NB4 (cell line): ENCODE results near the gene ARMS2.

ENCODE experiments used
- DNase-seq: peaks from one replicate; pipeline ENCODE4 v3.0.0; 2010; ENCODE audit warnings: low read depth
- H3K4me3 ChIP-seq: one replicate; pipeline ENCODE4 v1.5.1; 2011; ENCODE audit warnings: mild to moderate bottlenecking, low read depth, low read length, moderate library complexity
- MYC ChIP-seq: IDR thresholded peaks from 2 replicates; pipeline ENCODE4 v1.6.1; 2011; ENCODE audit warnings: low read depth, low read length
- POLR2A ChIP-seq: IDR thresholded peaks from 2 replicates; pipeline ENCODE4 v1.6.1; 2011; ENCODE audit warnings: mild to moderate bottlenecking; ENCODE audit not compliant: insufficient read length; ENCODE audit errors: extremely low read depth
- TF ChIP-seq, protein P1 (sequence below): IDR thresholded peaks from 2 replicates; pipeline ENCODE4 v1.6.1; 2011; ENCODE audit warnings: low read depth, low read length
- TF ChIP-seq, protein P2 (sequence below): IDR thresholded peaks from one replicate; pipeline ENCODE4 v1.5.1; 2012; ENCODE audit warnings: low read depth, low read length

Gene ARMS2

GRCh38 chr10:122461367-122461728 lies 6.9 kb downstream of the ARMS2 start, which contains the start of gene HTRA1:
Gene HTRA1, plus strand, starts transcription at chr10:122461553. Its CDS starts 100 bp downstream, at chr10:122461653.
- H3K4me3 ChIP-seq: no peak within 1 kb of the TSS
- TF ChIP-seq, protein P1, sequence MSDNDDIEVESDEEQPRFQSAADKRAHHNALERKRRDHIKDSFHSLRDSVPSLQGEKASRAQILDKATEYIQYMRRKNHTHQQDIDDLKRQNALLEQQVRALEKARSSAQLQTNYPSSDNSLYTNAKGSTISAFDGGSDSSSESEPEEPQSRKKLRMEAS: no peak
- TF ChIP-seq, protein P2, sequence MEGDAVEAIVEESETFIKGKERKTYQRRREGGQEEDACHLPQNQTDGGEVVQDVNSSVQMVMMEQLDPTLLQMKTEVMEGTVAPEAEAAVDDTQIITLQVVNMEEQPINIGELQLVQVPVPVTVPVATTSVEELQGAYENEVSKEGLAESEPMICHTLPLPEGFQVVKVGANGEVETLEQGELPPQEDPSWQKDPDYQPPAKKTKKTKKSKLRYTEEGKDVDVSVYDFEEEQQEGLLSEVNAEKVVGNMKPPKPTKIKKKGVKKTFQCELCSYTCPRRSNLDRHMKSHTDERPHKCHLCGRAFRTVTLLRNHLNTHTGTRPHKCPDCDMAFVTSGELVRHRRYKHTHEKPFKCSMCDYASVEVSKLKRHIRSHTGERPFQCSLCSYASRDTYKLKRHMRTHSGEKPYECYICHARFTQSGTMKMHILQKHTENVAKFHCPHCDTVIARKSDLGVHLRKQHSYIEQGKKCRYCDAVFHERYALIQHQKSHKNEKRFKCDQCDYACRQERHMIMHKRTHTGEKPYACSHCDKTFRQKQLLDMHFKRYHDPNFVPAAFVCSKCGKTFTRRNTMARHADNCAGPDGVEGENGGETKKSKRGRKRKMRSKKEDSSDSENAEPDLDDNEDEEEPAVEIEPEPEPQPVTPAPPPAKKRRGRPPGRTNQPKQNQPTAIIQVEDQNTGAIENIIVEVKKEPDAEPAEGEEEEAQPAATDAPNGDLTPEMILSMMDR: no peak
- TF ChIP-seq MYC: no peak
- no peak for TF ChIP-seq POLR2A
- DNase-seq: no peak

DNA sequence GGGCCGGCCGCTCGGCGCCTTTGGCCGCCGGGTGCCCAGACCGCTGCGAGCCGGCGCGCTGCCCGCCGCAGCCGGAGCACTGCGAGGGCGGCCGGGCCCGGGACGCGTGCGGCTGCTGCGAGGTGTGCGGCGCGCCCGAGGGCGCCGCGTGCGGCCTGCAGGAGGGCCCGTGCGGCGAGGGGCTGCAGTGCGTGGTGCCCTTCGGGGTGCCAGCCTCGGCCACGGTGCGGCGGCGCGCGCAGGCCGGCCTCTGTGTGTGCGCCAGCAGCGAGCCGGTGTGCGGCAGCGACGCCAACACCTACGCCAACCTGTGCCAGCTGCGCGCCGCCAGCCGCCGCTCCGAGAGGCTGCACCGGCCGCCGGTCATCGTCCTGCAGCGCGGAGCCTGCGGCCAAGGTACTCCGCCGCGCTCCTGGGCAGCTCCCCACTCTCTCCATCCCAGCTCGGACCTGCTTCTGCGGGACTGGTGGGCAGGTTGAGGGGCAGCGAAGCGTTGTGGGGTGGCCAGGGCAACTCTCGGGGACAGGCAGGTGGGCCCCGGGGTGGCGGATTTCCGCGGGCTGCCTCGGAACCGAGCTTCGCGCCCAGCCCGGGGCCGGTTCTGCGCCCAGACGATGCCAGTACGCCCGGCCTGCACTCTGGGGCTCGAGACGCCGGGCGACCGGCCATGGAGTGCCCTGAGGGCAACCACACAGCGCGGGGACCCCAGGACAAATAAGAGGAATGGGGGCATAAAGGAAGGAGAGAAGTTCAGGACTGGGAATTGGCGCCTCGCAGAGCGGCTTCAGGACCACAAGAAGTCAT lies 7.5 kb downstream of the ARMS2 start:
- no peak for DNase-seq
- H3K4me3 ChIP-seq: no peak overlapping the region
- TF ChIP-seq, protein P1: no peak
- TF ChIP-seq MYC: no peak
- TF ChIP-seq POLR2A: no peak
- TF ChIP-seq, protein P2: no peak

GRCh38 chr10:122462533-122463465 lies 8.3 kb downstream of the ARMS2 start:
- no peak overlapping the region for H3K4me3 ChIP-seq
- DNase-seq: no peak
- TF ChIP-seq, protein P1: no peak
- TF ChIP-seq, protein P2: no peak
- no peak for TF ChIP-seq MYC
- TF ChIP-seq POLR2A: no peak

DNA sequence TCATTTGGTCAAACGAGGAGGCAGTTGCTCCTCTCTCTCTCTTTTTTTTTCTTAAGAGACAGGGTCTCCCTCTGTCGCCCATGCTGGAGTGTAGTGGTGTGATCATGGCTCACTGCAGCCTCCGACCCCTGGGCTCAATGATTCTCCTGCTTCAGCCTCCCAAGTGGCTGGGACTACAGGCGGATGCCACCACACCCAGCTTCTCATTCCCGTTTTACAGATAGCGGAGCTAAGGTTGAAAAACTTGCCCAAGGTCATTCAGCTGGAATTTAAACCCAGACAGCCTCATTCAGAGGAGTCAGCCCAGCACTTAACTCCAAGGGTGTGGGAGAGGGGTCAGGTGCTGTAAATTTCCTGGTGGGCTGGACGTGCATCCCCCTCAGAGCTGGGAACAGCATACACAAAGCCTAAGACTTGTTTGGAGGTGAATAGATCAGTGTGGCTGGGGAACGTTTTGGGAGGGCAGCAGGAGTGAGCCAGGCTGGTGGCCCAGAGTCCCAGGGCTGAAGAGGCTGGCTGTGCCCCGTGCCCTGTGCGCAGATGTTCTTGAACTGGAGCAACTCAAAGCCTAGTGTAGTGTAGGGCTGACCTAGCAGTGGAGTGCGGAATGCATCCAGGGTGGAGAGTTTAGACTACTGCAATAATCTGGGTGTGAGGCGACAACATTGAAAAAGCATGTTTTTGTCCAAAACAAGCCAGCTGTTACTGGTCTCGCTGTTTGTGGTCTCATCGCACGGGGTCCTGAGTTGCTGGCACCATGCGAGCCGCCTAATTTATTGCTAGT lies 9.2 kb downstream of the ARMS2 start:
- TF ChIP-seq, protein P1: no peak
- no peak for TF ChIP-seq POLR2A
- TF ChIP-seq, protein P2: no peak
- no peak for TF ChIP-seq MYC
- no peak overlapping the region for H3K4me3 ChIP-seq

GRCh38 chr10:122464250-122464510 lies 9.7 kb downstream of the ARMS2 start:
- no peak overlapping the region for H3K4me3 ChIP-seq

More for the DNA sequence above, 9.2 kb downstream of the ARMS2 start:
- no peak for DNase-seq

DNA sequence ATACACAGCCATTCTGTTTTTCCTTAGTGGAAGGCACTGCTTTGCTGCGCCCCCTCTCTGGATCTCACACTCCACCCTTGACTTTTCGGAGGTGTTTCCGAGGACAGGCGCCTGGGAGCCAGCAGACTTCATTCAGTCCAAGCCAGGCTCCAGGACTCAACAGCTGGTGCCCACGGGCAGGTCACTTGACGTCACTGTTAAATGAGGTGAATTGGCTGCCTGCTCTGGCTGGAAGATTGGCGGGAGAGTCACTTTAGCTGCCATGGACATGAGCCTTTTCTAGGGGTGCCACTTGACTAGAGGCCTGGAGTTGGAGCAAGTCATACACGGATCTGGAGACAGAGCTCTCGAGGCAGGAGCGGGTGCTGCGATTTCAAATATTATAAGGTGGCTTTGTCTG lies 10.1 kb downstream of the ARMS2 start:
- TF ChIP-seq MYC (no peak), POLR2A (no peak)
- TF ChIP-seq, protein P1: no peak
- TF ChIP-seq, protein P2: no peak
- no peak overlapping the region for H3K4me3 ChIP-seq
- no peak for DNase-seq

More at GRCh38 chr10:122464250-122464510, 9.7 kb downstream of the ARMS2 start:
- no peak for TF ChIP-seq POLR2A
- DNase-seq: no peak
